Stimulated activated naive B cell treated with anti-CD40 and anti-IgM and Interleukin-4, amounts not matched to agents 10 μg/mL and 1 μg/mL and 100 μg/mL, for 72 hours (primary cell): ENCODE results near the gene FXYD1.

ENCODE experiments used
- ATAC-seq, 2 donors: fragments of 150-1000 bp; cut with Tn5 transposase; replicated peaks; 2 replicates each; pipeline ENCODE4 v1.10.0; 2021; ENCODE audit warnings: moderate library complexity in 1 of 2
- DNase-seq: peaks from one replicate; pipeline ENCODE4 v3.0.0; 2021
- H3K27ac Mint-ChIP-seq: one replicate; pipeline ENCODE4 v1.8.0; 2022; ENCODE audit warnings: mild to moderate bottlenecking, mixed read lengths
- H3K27me3 Mint-ChIP-seq, 2 donors: one replicate each; pipeline ENCODE4 v1.8.0; 2022; ENCODE audit warnings: mixed read lengths in 2 of 2
- H3K36me3 Mint-ChIP-seq, 2 donors: one replicate each; pipeline ENCODE4 v1.8.0; 2022; ENCODE audit warnings: mixed read lengths in 2 of 2, mild to moderate bottlenecking in 1 of 2
- H3K4me1 Mint-ChIP-seq, 2 donors: one replicate each; pipeline ENCODE4 v1.8.0; 2022; ENCODE audit warnings: mixed read lengths in 2 of 2, mild to moderate bottlenecking in 1 of 2
- H3K4me3 Mint-ChIP-seq, 2 donors: one replicate each; pipeline ENCODE4 v1.8.0; 2022; ENCODE audit warnings: mild to moderate bottlenecking in 2 of 2, mixed read lengths in 2 of 2, moderate library complexity in 1 of 2
- H3K9me3 Mint-ChIP-seq, 2 donors: one replicate each; pipeline ENCODE4 v1.8.0; 2022; ENCODE audit warnings: mixed read lengths in 2 of 2, mild to moderate bottlenecking in 1 of 2

The FXYD1 gene

DNA sequence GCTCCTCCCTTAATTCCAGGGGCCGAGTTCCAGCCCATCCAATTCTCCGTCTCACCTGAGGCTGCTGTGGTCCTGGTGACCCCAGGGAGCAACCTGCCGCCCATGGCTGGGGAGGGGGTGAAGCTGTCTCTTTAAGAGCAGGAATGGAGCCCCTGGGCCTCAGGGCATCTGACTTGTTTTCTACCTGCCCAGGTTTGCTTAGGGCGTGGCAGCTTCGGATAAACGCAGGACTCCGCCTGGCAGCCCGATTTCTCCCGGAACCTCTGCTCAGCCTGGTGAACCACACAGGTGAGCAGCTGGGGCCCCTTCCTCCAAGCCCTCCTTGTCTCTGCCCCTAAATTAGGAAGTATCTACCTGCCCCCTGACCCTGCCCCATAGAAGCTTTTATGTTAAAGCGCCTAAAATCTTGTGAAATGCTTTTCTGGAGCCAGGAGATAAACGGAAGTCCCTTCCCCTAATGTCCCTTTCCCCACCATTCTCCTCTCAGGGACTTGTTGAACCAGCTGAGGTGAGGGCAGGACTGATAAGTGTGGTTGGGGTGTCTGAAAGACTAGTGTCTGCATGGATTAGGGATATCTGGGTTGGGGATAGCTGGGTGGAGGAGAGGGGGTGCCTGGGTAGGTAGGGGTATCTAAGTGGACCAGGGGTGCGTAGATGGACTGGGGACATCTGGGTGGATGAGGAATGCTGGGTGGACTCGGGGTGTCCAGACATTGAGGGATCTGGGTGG is 22.4 kb upstream of the FXYD1 start:
- ATAC-seq: no peak
- no peak for DNase-seq
- Mint-ChIP-seq H3K27ac (no peak overlapping the region), H3K9me3 (no peaks in the 10 kb centered on the region), H3K27me3 (peaks cover 3 to 9% of the 10 kb centered on the region in 2 donors), H3K4me1 (peaks cover 18 to 26% of the 10 kb centered on the region in 2 donors), H3K4me3 (no peak overlapping the region), H3K36me3 (no peaks in the 10 kb centered on the region)

- Mint-ChIP-seq H3K27me3 (peaks cover 3 to 9% of the 10 kb centered on the region in 2 donors), H3K9me3 (no peaks in the 10 kb centered on the region), H3K4me1 (peaks cover 21 to 32% of the 10 kb centered on the region in 2 donors), H3K36me3 (no peaks in the 10 kb centered on the region), H3K27ac (no peak overlapping the region), H3K4me3 (no peak overlapping the region)
- DNase-seq: no peak
- ATAC-seq: no peak
Observed at GRCh38 chr19:35117116-35117515, 21.5 kb upstream of the FXYD1 start.

DNA sequence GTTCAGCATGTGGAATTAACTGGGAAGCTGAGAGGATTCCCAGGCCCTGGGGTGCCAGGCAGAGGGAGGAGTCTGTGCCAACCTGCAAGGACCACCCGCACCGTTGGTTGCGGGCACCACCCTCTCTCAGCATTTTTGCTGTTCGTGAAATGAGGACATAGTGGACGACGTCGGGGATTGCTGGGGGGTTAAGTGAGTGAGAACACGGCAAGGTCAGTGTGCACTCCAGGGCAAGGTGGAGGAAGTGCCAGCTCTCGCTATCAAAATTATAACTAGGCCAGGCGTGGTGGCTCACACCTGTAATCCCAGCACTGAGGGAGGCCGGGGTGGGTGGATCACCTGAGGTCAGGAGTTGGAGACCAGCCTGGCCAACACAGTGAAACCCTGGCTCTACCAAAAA is 20.8 kb upstream of the FXYD1 start:
- Mint-ChIP-seq H3K27ac (no peak overlapping the region), H3K4me3 (no peak overlapping the region), H3K36me3 (no peaks in the 10 kb centered on the region), H3K27me3 (peaks cover 3 to 9% of the 10 kb centered on the region in 2 donors), H3K4me1 (peaks cover 23 to 32% of the 10 kb centered on the region in 2 donors), H3K9me3 (no peaks in the 10 kb centered on the region)
- DNase-seq: no peak
- ATAC-seq: no peak

DNA sequence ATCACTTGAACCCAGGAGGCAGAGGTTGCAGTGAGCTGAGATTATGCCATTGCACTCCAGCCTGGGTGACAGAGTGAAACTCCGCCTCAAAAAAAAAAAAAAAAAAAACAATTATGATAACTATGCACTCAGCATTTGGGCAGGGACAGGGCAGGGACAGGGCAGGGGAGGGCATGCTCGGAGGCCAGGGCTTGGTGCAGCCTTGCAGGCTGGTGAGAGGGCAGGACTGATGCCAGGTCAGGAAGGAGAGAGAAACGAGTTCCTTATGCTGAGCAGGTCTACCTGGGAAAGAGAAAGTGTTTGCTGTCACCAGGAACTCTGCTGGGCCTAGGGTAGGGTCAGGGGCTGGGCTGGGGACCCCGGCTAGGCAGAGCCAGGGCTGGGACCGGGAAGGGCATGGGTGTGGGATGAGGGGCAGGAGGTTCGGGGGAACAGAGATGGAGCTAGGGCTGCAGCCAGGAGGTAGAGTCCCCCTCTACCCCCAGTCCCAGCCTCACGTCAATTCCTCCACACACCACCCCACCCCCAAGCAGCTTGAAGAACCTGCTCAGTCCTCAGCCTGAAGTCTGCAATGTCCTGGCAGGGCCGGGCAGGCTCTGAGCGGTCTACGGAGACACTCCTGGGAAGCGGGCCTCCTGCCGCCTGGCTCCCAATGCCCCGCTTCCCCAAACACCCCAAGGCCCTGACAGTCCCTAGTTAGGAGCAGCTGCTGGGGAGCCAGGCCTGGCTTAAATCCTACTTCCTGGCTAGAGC is 20.2 kb upstream of the FXYD1 start:
- DNase-seq: no peak
- Mint-ChIP-seq H3K27me3 (peaks cover 3 to 9% of the 10 kb centered on the region in 2 donors), H3K4me1 (peaks cover 23 to 34% of the 10 kb centered on the region in 2 donors), H3K27ac (no peak overlapping the region), H3K4me3 (no peak overlapping the region), H3K36me3 (no peaks in the 10 kb centered on the region), H3K9me3 (no peaks in the 10 kb centered on the region)
- no peak for ATAC-seq

DNA sequence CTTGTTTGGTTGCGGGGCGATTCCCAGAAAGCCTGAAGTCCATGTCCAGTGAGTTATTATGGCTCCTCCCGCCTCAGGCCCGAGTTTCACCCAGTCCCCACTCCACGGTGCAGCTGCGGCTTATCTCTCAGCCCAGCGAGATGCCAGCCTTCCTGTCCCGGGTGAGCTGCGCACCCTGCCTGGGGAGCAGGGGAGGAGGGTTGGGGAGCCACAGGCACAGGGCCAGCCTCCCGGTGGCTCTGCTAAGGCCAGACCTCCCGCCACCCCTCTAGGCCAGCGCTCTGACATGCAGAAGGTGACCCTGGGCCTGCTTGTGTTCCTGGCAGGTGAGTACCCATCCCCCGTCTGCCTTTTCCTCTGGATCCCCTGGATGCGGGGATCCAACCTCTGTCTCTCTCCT is 19.5 kb upstream of the FXYD1 start:
- Mint-ChIP-seq H3K27ac (no peak overlapping the region), H3K9me3 (no peaks in the 10 kb centered on the region), H3K4me1 (peaks cover 26 to 41% of the 10 kb centered on the region in 2 donors), H3K4me3 (no peak overlapping the region), H3K36me3 (no peaks in the 10 kb centered on the region), H3K27me3 (peaks cover 3 to 9% of the 10 kb centered on the region in 2 donors)
- no peak for ATAC-seq
- no peak for DNase-seq

DNA sequence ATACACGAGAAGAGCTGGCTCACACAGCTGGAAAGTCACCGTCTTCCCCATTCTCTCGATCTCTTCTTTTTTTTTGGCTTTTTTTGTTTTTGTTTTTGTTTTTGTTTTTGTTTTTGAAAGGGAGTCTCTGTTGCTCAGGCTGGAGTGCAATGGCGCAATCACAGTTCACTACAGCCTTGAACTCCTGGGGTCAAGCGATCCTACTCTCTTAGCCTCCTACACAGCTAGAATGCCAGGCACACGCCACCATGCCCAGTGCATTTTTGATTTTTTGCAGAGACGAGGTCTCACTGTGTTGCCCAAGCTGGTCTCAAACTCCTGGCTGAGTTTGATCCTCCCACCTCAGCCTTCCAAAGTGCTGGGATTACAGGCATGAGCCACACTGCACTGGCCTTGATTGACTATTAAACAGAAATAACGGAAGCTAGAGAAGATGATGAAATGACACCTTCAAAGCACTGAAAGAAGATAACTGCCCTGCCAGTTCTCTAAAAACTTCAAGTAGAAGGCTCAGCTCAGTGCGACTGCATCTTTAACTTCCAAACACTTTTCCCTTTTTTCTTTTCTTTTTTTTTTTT is 19.0 kb upstream of the FXYD1 start:
- no peak for DNase-seq
- no peaks in the 10 kb centered on the region for H3K36me3 Mint-ChIP-seq
- ATAC-seq: no peak
- H3K27me3 Mint-ChIP-seq: peaks cover under 1 to 5% of the 10 kb centered on the region in 2 donors
- H3K27ac Mint-ChIP-seq: peak overlapping the region; percentile 61
- no peak overlapping the region for H3K4me3 Mint-ChIP-seq
- H3K9me3 Mint-ChIP-seq: no peaks in the 10 kb centered on the region
- H3K4me1 Mint-ChIP-seq: peaks cover 28 to 42% of the 10 kb centered on the region in 2 donors

DNA sequence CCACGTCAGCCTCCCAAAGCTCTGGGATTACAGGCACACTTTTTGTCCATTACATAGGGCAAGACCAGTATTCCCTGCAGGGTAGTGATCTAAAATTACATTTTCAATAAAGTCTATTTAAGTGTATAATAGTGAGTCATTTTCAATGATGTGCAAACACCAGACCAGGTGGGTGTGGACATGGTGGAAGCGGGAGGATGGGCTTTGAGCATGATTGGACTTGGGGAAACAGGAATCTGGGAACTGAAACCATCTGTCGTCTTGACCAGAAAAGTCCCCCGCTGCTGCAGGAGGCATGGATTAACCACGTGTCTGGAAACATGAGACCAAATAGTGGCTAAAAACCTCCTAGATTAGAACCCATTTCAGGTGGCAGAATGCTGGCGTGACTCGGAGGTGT is 18.1 kb upstream of the FXYD1 start:
- ATAC-seq (peak; percentile 31 to 48), DNase-seq (peak; percentile 45)
- Mint-ChIP-seq H3K4me3 (no peak overlapping the region), H3K36me3 (no peaks in the 10 kb centered on the region), H3K4me1 (peaks cover 27 to 46% of the 10 kb centered on the region in 2 donors), H3K27me3 (peaks cover 0 to 1% of the 10 kb centered on the region in 2 donors), H3K27ac (no peak overlapping the region), H3K9me3 (no peaks in the 10 kb centered on the region)

DNA sequence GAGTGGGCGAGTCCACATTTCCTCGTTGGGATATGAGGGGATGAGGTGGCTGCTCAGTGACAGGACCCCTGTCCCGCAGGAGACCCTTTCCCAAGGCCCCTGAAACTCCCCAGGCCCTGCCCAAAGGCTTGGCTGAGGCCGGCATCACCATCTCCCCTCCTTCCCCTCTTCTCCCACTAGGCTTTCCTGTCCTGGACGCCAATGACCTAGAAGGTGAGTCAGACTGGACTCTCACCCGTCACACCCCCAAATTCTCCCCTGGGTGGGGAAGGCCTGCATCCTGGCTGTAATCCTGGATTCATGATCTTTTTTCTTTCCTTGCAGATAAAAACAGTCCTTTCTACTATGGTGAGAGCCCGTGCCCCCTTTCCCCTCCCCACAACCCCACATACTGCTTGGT is 17.7 kb upstream of the FXYD1 start:
- Mint-ChIP-seq H3K4me3 (no peak overlapping the region), H3K4me1 (peaks cover 31 to 50% of the 10 kb centered on the region in 2 donors), H3K36me3 (no peaks in the 10 kb centered on the region), H3K27ac (no peak overlapping the region), H3K27me3 (peaks cover 0 to 5% of the 10 kb centered on the region in 2 donors), H3K9me3 (no peaks in the 10 kb centered on the region)
- ATAC-seq (no peak), DNase-seq (no peak)

GRCh38 chr19:35122687-35123551 is 15.7 kb upstream of the FXYD1 start:
- Mint-ChIP-seq H3K4me3 (no peak overlapping the region), H3K4me1 (peaks cover 29 to 51% of the 10 kb centered on the region in 2 donors), H3K27ac (no peak overlapping the region), H3K36me3 (no peaks in the 10 kb centered on the region), H3K9me3 (no peaks in the 10 kb centered on the region), H3K27me3 (peaks cover 0 to 5% of the 10 kb centered on the region in 2 donors)
- DNase-seq (no peak), ATAC-seq (no peak)

GRCh38 chr19:35123573-35123972 is 15.1 kb upstream of the FXYD1 start:
- DNase-seq (no peak), ATAC-seq (no peak)
- no peaks in the 10 kb centered on the region for H3K9me3 Mint-ChIP-seq
- H3K27me3 Mint-ChIP-seq: peaks cover 0 to 5% of the 10 kb centered on the region in 2 donors
- H3K4me1 Mint-ChIP-seq: peaks cover 29 to 51% of the 10 kb centered on the region in 2 donors
- H3K36me3 Mint-ChIP-seq: no peaks in the 10 kb centered on the region
- H3K4me3 Mint-ChIP-seq: peak overlapping the region in 1 of 2 donors; percentile 86
- H3K27ac Mint-ChIP-seq: peak overlapping the region; percentile 79

DNA sequence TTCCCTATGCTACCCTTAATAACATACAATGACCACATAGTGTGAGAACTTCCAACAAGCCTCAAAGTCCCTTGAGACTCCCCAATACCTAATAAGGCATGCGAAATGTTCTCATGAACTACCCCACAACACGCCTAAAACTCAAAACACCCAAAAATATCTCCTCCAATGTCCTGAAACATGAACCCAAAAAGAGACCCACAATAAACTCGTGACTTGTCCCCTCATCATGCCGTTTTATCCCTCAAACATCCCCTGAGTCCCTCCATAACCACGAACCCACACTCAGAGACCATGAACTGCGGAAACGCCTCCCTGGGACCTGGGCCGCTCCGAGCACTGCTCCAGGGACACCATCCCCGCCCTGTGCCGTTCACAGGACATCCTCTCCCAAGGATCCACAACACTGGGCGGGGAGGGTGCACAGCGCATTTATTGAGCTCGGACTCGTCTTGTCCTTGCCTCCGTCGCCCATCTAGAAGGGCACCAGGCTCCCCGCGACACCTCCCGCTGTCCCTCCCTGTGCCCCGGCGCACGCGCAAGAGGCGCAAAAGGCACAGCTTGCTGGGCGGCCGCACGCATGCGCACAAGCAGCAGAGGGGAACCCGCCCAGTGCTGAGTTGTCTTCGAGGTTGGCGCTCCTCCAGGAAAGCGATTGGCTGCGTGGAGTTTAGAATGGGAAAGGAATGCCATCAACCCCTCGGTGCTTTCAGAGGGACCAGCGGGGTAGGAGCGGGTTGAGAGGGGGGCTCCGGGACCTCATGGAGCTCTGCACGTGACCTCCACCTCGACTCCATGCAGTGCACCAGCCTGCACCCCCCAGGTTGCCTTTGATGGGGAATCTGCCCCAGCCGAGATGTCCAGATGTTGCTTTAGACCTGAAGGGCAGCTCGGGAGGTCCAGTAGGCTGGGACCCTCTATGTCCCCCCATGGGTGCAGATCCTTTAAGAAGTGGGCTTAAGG is 14.2 kb upstream of the FXYD1 start:
- Mint-ChIP-seq H3K4me1 (peaks cover 29 to 50% of the 10 kb centered on the region in 2 donors), H3K9me3 (no peaks in the 10 kb centered on the region), H3K4me3 (peak overlapping the region; percentile 81 to 86), H3K27ac (peak overlapping the region; percentile 79), H3K36me3 (no peaks in the 10 kb centered on the region), H3K27me3 (peaks cover 0 to 5% of the 10 kb centered on the region in 2 donors)
- peak; percentile 85 to 90 for ATAC-seq
- peak; percentile 85 for DNase-seq

DNA sequence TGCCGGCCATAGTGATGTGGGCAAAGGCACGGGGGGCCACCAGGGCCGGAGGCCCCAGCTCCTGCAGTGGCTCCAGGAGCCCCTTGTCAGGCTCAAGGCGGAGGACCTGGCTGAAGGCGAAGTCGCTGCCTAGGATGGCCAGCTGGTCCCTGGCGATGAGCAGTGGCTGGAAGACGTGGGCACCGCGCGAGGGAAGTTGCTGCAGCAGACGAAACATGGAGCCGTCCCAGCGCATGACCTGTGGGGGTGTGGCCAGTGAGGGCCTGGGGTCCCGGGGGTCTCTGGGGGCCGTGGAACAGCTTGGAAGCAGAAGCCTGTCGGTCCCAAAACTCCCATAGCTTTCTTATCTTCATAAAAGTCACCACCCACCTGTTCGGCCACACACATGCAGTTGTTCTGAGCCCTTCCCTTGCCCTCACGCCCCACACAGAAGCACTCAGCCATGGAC is 13.3 kb upstream of the FXYD1 start:
- no peaks in the 10 kb centered on the region for H3K36me3 Mint-ChIP-seq
- H3K9me3 Mint-ChIP-seq: no peaks in the 10 kb centered on the region
- H3K4me3 Mint-ChIP-seq: peak overlapping the region in 1 of 2 donors; percentile 81
- peak overlapping the region; percentile 79 for H3K27ac Mint-ChIP-seq
- H3K27me3 Mint-ChIP-seq: peaks cover 0 to 5% of the 10 kb centered on the region in 2 donors
- no peak for DNase-seq
- peaks cover 25 to 42% of the 10 kb centered on the region in 2 donors for H3K4me1 Mint-ChIP-seq
- no peak for ATAC-seq
